Osteoblast (primary cell): ENCODE results near the gene OXGR1. TPM values are rescaled to one million over a fixed set of nuclear protein-coding genes. Genes with fewer than 3 reads are reported as not detected.

ENCODE experiments used
- DNase-seq: peaks from one replicate; pipeline ENCODE4 v3.0.0; 2011; ENCODE audit warnings: low spot score, mixed read lengths; ENCODE audit not compliant: insufficient read length; ENCODE audit errors: missing footprints
- H2AFZ ChIP-seq: 2 replicates; pipeline ENCODE4 v1.6.0; 2011; ENCODE audit warnings: mild to moderate bottlenecking, low read length
- H3K27ac ChIP-seq: 2 replicates; pipeline ENCODE4 v1.5.1; 2011; ENCODE audit warnings: mild to moderate bottlenecking, low read depth, low read length, moderate library complexity
- H3K27me3 ChIP-seq: 2 replicates; pipeline ENCODE4 v1.6.0; 2012; ENCODE audit warnings: mild to moderate bottlenecking, control low read depth, inconsistent platforms, low read length, moderate library complexity; ENCODE audit not compliant: insufficient read depth
- H3K36me3 ChIP-seq: 2 replicates; pipeline ENCODE4 v1.5.1; 2011; ENCODE audit warnings: mild to moderate bottlenecking, low read length, control low read depth, moderate library complexity; ENCODE audit not compliant: insufficient read depth
- H3K4me1 ChIP-seq: 2 replicates; pipeline ENCODE4 v1.5.1; 2011; ENCODE audit warnings: mild to moderate bottlenecking, low read length, control low read depth, moderate library complexity; ENCODE audit not compliant: insufficient read depth
- H3K4me2 ChIP-seq: 2 replicates; pipeline ENCODE4 v1.6.0; 2011; ENCODE audit warnings: mild to moderate bottlenecking, low read length; ENCODE audit not compliant: insufficient read depth
- H3K4me3 ChIP-seq: fragments of 200-600 bp; sonication (generic); 3 replicates; pipeline ENCODE4 v1.5.1; 2012; ENCODE audit warnings: mild to moderate bottlenecking, low read length, inconsistent platforms; ENCODE audit not compliant: insufficient read depth
- H3K79me2 ChIP-seq: 2 replicates; pipeline ENCODE4 v1.6.0; 2012; ENCODE audit warnings: mild to moderate bottlenecking, low read length, control low read depth, inconsistent platforms; ENCODE audit not compliant: insufficient read depth
- H3K9me3 ChIP-seq: 2 replicates; pipeline ENCODE4 v1.5.1; 2011; ENCODE audit warnings: low read depth, low read length, control low read depth
- H4K20me1 ChIP-seq: 2 replicates; pipeline ENCODE4 v1.6.0; 2012; ENCODE audit warnings: mild to moderate bottlenecking, low read length, control low read depth; ENCODE audit not compliant: insufficient read depth
- total RNA-seq: library from RNA; depleted of rRNA; stranded (reverse); fragments of >200 nt; gene quantifications from 2 replicates; pipeline ENCODE4 v1.2.3, GENCODE V29; 2012
- TF ChIP-seq, protein P1 (sequence below): IDR thresholded peaks from 2 replicates; pipeline ENCODE4 v1.5.1; 2011; ENCODE audit warnings: mild to moderate bottlenecking, low read depth, low read length, moderate library complexity; ENCODE audit errors: extremely low read depth

OXGR1 gene
- total RNA-seq, 1 donor: not detected

DNA sequence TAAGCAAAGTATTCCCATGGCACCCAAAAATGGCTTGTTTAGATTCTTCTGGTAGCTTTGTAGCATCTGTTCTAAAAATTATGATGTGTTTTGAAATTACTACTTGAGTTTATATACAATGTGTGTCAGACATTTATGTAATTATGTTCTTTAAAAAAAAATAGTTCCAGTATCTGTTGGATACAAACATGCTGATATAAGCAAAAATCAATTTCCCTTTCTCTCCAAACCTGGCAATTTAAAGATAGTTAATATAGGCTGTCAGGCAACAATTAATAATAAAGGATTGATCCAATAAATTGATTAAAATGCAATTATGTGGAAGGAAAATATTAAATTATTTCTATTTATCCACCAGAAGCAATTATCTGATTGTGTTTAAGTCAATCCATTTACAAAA, 41.7 kb downstream of the OXGR1 start:
- TF ChIP-seq, protein P1, sequence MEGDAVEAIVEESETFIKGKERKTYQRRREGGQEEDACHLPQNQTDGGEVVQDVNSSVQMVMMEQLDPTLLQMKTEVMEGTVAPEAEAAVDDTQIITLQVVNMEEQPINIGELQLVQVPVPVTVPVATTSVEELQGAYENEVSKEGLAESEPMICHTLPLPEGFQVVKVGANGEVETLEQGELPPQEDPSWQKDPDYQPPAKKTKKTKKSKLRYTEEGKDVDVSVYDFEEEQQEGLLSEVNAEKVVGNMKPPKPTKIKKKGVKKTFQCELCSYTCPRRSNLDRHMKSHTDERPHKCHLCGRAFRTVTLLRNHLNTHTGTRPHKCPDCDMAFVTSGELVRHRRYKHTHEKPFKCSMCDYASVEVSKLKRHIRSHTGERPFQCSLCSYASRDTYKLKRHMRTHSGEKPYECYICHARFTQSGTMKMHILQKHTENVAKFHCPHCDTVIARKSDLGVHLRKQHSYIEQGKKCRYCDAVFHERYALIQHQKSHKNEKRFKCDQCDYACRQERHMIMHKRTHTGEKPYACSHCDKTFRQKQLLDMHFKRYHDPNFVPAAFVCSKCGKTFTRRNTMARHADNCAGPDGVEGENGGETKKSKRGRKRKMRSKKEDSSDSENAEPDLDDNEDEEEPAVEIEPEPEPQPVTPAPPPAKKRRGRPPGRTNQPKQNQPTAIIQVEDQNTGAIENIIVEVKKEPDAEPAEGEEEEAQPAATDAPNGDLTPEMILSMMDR: no peak
- no peak overlapping the region for H2AFZ ChIP-seq
- H3K9me3 ChIP-seq: no peaks in the 10 kb centered on the region
- no peak overlapping the region for H3K27ac ChIP-seq
- DNase-seq: no peak
- no peaks in the 10 kb centered on the region for H3K27me3 ChIP-seq
- H3K4me1 ChIP-seq: no peaks in the 10 kb centered on the region
- no peak overlapping the region for H3K4me2 ChIP-seq
- no peak overlapping the region for H3K4me3 ChIP-seq
- no peaks in the 10 kb centered on the region for H3K36me3 ChIP-seq
- H3K79me2 ChIP-seq: no peaks in the 10 kb centered on the region
- no peaks in the 10 kb centered on the region for H4K20me1 ChIP-seq

DNA sequence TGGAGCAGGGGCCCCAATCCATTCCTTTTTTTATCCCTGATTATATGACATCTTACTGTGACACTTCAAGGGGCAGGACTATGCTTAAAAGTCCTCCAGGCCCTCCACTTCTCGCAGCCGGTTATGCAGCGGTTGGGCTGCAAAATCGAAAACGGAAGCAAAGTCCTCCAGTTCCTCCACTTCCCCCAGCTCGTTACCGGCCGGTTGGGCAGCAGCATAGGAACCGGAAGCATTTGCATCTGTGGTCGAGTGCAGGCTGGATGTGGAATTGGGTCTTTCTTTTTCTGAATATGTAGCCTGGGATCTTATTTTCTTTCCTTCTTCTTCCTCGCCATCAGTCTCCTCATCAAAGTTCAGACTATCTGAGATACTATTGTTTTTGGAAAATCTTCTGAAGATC, 46.1 kb downstream of the OXGR1 start:
- Histone ChIP-seq H3K79me2 (no peaks in the 10 kb centered on the region), H3K4me3 (no peak overlapping the region), H3K36me3 (no peaks in the 10 kb centered on the region), H3K27ac (no peak overlapping the region), H3K9me3 (no peaks in the 10 kb centered on the region), H4K20me1 (no peaks in the 10 kb centered on the region), H3K4me1 (no peaks in the 10 kb centered on the region), H2AFZ (no peak overlapping the region), H3K27me3 (no peaks in the 10 kb centered on the region), H3K4me2 (no peak overlapping the region)
- DNase-seq: no peak
- TF ChIP-seq, protein P1: no peak

DNA sequence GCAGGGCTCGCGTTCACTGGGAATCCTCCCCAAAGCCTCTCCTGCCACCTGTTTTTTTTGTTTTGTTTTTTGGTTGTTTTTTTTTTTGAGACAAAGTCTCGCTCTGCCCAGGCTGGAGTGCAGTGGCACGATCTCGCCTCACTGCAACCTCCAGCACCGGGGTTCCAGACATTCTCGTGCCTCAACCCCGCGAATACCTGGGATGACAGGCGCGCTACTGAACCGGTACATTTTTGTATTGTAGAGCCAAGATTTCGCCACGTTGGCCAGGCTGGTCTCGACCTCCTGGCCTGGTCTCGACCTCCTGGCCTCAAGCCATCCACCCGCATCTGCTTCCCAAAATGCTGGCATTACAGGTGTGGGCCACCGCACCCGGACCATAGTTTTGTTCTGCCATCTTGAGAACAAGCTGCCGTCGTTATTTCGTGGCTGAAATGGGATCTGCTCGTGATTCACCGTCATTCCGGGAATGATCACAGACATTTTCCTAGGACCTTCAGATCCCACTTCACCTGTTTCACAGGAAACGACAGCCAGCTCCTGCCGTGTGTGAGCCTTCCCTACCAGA, 46.8 kb downstream of the OXGR1 start:
- no peaks in the 10 kb centered on the region for H3K36me3 ChIP-seq
- TF ChIP-seq, protein P1: no peak
- H3K79me2 ChIP-seq: no peaks in the 10 kb centered on the region
- no peak overlapping the region for H3K4me2 ChIP-seq
- H3K27me3 ChIP-seq: no peaks in the 10 kb centered on the region
- peaks cover 4% of the 10 kb centered on the region for H3K9me3 ChIP-seq
- DNase-seq: no peak
- no peak overlapping the region for H3K4me3 ChIP-seq
- H3K27ac ChIP-seq: no peak overlapping the region
- no peaks in the 10 kb centered on the region for H3K4me1 ChIP-seq
- H4K20me1 ChIP-seq: no peaks in the 10 kb centered on the region
- no peak overlapping the region for H2AFZ ChIP-seq

DNA sequence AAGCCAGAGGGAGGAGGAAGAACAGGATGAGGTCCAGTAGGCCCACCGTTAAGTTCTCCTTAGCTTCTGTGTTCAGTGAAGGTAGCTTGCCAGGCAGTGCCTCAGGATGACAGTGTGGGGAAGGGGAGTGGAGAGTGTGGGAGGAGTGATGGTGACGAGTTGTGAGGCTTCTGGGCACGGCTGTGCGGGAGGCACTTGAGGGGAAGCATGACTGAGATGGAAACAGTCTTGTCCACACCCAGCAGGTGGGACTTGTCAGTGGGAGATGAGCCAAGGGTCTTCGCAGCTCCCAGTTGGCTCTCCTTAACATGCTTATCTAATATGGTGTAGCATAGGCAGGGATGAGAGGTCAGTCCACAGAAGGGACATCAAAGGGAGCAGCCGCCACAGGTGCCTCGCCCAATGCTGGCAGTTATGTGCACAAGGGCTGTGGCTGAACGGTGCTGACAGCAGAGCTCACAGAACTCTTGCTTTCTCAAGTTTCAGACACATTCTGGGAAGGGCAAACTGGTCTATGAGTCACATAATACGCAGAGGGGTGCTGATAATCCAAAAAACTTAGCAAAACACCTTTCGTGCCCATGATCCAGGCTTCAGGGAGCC, 47.5 kb downstream of the OXGR1 start:
- Histone ChIP-seq H3K9me3 (peaks cover 5% of the 10 kb centered on the region), H3K36me3 (no peaks in the 10 kb centered on the region), H3K4me1 (no peaks in the 10 kb centered on the region), H3K27me3 (no peaks in the 10 kb centered on the region), H3K4me3 (no peak overlapping the region), H3K4me2 (no peak overlapping the region), H4K20me1 (no peaks in the 10 kb centered on the region), H3K79me2 (no peaks in the 10 kb centered on the region), H2AFZ (no peak overlapping the region), H3K27ac (no peak overlapping the region)
- no peak for DNase-seq
- TF ChIP-seq, protein P1: no peak
